ENCODE data around the gene ZNF519. TPM values are rescaled to one million over a fixed set of nuclear protein-coding genes. Genes with fewer than 3 reads are reported as not detected.

ZNF519 gene
- polyA plus RNA-seq, 1 experiment, result 2.9 TPM

DNA sequence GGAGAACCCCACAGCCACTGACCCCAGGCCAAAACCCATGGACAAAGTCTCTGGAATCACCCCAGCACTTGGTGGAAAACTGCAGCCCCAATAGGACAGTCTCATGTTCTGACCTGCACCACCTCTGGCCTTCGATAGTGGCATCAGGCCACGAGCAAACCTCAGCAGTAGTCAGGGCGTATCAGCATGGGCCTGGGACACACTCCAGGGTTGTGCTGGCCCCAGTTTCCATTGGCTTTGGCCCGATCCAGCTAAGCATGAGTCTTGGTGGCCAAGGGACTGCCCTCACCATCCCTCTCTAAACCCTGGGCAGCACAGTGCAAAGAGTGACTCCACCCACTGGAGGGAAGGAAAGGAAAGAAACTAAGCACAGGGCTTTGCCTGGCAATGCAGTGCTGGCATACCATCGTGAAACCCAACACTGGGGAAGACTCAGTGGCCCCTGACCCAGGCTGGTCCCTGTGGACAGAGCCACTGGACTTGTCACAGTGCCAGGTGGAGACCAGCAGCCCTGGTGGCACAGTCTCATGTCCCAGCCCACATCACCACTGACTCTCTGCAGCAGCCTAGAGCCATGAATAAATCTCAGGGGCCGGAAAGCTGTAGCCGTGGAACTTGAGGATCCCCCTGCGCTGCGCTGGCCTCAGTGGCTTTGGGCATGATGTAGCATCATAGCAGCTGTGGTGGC, 46.3 kb downstream of the ZNF519 start:
- DNase-seq (ENCODE audit: low read depth), result no peak
- Histone ChIP-seq H3K27me3 (ENCODE audit: control insufficient read depth, insufficient read depth, low read length) (no peaks in the 10 kb centered on the region), H3K36me3 (ENCODE audit: control insufficient read depth, insufficient read depth, low read length) (no peaks in the 10 kb centered on the region; the same call in 1 of the 2 replicates), H3K4me3 (ENCODE audit: low read depth, low read length) (no peak overlapping the region)
- ChIA-PET CTCF (interaction anchor here (0.5 to 2.3 kb wide), 7 partner anchors 8 to 278 kb away, joined by 3 to 24 read pairs (median 5); partner anchors contain the start of gene MC5R), POLR2A (no interaction called here)
- TF ChIP-seq, protein P1, sequence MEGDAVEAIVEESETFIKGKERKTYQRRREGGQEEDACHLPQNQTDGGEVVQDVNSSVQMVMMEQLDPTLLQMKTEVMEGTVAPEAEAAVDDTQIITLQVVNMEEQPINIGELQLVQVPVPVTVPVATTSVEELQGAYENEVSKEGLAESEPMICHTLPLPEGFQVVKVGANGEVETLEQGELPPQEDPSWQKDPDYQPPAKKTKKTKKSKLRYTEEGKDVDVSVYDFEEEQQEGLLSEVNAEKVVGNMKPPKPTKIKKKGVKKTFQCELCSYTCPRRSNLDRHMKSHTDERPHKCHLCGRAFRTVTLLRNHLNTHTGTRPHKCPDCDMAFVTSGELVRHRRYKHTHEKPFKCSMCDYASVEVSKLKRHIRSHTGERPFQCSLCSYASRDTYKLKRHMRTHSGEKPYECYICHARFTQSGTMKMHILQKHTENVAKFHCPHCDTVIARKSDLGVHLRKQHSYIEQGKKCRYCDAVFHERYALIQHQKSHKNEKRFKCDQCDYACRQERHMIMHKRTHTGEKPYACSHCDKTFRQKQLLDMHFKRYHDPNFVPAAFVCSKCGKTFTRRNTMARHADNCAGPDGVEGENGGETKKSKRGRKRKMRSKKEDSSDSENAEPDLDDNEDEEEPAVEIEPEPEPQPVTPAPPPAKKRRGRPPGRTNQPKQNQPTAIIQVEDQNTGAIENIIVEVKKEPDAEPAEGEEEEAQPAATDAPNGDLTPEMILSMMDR (IDR thresholded peaks at IDR 0.05; ENCODE audit: insufficient read depth, low read depth, low read length), result no peak

GRCh38 chr18:14075196-14075595, 57.0 kb downstream of the ZNF519 start:
- ChIA-PET CTCF (no interaction called here), POLR2A (no interaction called here)
- TF ChIP-seq, protein P1 (IDR thresholded peaks at IDR 0.05; ENCODE audit: insufficient read depth, low read depth, low read length), result no peak
- H3K36me3 ChIP-seq (ENCODE audit: control insufficient read depth, insufficient read depth, low read length), result no peaks in the 10 kb centered on the region
- no peaks in the 10 kb centered on the region for H3K27me3 ChIP-seq (ENCODE audit: control insufficient read depth, insufficient read depth, low read length)
- H3K4me3 ChIP-seq (ENCODE audit: low read depth, low read length), result no peak overlapping the region
- no peak for DNase-seq (ENCODE audit: low read depth)

DNA sequence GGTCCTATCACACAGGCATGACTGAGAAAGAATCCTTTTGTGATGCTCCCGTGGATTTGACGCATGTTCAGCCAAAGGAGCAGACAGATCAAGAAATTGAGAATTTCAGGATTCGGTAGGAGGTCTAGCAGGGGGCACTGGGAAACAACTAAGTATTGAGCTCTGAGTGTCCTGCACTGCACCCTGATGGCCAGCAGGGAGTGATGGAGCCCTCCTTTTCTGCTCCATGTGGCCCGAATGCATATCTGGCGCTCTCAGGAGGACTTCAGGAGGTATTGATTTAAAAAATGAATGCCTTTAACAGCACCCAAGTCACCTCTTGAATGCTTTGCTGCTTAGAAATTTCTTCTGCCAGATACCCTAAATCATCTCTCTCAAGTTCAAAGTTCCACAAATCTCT, 58.0 kb downstream of the ZNF519 start:
- ChIA-PET POLR2A (no interaction called here), CTCF (interaction anchor here (0.6 kb wide), 1 partner anchor 324 kb away, joined by 3 read pairs; no protein-coding TSS in a partner anchor)
- no peaks in the 10 kb centered on the region for H3K27me3 ChIP-seq (ENCODE audit: control insufficient read depth, insufficient read depth, low read length)
- no peak overlapping the region for H3K4me3 ChIP-seq (ENCODE audit: low read depth, low read length)
- no peak for DNase-seq (ENCODE audit: low read depth)
- TF ChIP-seq, protein P1 (IDR thresholded peaks at IDR 0.05; ENCODE audit: insufficient read depth, low read depth, low read length), result no peak
- H3K36me3 ChIP-seq (ENCODE audit: control insufficient read depth, insufficient read depth, low read length), result no peaks in the 10 kb centered on the region

DNA sequence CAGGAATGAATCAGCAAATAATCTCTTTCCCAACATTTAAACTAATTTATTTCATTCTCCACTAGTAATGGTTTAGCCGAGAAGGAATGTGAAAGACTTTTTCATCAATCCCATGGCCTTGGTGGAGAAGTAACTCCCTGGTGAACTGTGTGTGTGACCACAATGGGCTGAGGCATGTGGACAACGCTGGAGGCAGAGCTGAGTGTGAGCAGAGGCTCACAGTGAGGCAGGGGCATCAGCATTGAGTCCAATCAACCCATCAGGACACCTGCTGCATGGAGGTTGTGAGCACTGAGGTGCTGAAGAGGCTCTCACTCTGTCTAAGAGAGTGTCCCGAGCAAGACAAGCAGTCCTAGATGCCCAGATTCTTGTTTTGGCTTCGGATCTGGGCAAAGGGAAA, 78.6 kb downstream of the ZNF519 start:
- DNase-seq (ENCODE audit: low read depth), result no peak

More for the DNA sequence above, 78.6 kb downstream of the ZNF519 start:
- ChIA-PET POLR2A (no interaction called here), CTCF (no interaction called here)
- Histone ChIP-seq H3K4me3 (ENCODE audit: low read depth, low read length) (no peak overlapping the region), H3K36me3 (ENCODE audit: control insufficient read depth, insufficient read depth, low read length) (no peaks in the 10 kb centered on the region), H3K27me3 (ENCODE audit: control insufficient read depth, insufficient read depth, low read length) (no peaks in the 10 kb centered on the region)
- TF ChIP-seq, protein P1 (IDR thresholded peaks at IDR 0.05; ENCODE audit: insufficient read depth, low read depth, low read length), result no peak

Other genes starting within 250 kb of the ZNF519 start
- not detected in 2 replicates for gene MC2R, start 216.9 kb downstream of the ZNF519 start, polyA plus RNA-seq (2011; rRNA removed)